OCI-M1 (cell line): ENCODE results near the gene FRMD7.
A peak's percentile ranks its signal among the peaks of the same experiment; 100 is the strongest.

ENCODE experiments used
- DNase-seq: peaks from one replicate; lab custom pipeline; 2025; lab: John Stamatoyannopoulos, UW

Gene FRMD7

GRCh38 chrX:132034648-132035047 is 93.2 kb downstream of the FRMD7 start:
- DNase-seq = no peak

- DNase-seq = no peak
Observed at GRCh38 chrX:132033166-132033565, 94.7 kb downstream of the FRMD7 start.

- DNase-seq = peak; percentile 33
Observed at GRCh38 chrX:132031867-132032266, 96.0 kb downstream of the FRMD7 start.

DNA sequence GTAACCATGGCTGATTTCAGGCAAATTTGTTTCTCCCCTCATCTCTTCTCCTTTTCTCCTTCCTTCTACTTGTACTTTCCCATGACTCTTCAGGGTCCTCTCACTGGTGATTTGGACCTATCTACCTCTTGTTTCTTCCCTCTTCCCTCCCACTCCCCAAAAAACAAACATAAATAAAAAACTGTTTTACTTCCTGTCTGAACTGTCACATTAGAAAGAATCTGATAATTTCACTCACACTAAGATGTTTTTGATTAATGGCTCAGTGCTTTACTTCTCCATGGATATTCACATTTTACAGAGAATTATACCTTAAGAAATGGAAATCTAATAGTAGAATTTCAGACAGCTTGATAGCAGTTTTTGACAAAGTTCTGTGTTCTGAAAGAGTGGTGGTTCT is 97.6 kb downstream of the FRMD7 start:
- no peak for DNase-seq
